Measurements from ENCODE around the gene C8G. TPM values are rescaled to one million over a fixed set of nuclear protein-coding genes. Genes with fewer than 3 reads are reported as not detected.

Gene C8G
- total and polyA plus RNA-seq, 9 of the 15 experiments (the other 6 are each of a cell fraction or from before 2014, with no cell fraction given) = 0.35 to 5.9 (median 2.7) TPM; not detected in 2

DNA sequence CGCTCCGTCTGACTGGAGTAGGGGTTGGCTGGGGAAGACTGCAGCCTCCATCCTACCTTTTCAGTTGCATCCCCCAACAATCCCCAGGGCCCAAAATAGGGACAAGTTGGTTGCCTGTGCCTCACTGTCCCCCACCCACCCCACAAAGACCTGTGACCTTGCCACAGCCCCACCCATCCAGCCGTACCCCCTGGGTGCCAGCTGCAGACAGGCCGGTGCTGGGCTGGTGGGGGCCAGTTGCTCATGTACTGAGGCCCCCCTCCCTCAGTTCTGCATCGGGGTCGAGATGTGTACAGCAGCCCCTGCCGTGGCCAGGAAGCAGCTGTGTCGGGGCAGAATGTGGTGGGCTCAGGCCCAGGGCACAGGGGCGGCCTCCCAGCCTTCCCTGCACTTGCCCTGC, 38.1 kb downstream of the C8G start (continued):
- TF ChIP-seq, protein P1, sequence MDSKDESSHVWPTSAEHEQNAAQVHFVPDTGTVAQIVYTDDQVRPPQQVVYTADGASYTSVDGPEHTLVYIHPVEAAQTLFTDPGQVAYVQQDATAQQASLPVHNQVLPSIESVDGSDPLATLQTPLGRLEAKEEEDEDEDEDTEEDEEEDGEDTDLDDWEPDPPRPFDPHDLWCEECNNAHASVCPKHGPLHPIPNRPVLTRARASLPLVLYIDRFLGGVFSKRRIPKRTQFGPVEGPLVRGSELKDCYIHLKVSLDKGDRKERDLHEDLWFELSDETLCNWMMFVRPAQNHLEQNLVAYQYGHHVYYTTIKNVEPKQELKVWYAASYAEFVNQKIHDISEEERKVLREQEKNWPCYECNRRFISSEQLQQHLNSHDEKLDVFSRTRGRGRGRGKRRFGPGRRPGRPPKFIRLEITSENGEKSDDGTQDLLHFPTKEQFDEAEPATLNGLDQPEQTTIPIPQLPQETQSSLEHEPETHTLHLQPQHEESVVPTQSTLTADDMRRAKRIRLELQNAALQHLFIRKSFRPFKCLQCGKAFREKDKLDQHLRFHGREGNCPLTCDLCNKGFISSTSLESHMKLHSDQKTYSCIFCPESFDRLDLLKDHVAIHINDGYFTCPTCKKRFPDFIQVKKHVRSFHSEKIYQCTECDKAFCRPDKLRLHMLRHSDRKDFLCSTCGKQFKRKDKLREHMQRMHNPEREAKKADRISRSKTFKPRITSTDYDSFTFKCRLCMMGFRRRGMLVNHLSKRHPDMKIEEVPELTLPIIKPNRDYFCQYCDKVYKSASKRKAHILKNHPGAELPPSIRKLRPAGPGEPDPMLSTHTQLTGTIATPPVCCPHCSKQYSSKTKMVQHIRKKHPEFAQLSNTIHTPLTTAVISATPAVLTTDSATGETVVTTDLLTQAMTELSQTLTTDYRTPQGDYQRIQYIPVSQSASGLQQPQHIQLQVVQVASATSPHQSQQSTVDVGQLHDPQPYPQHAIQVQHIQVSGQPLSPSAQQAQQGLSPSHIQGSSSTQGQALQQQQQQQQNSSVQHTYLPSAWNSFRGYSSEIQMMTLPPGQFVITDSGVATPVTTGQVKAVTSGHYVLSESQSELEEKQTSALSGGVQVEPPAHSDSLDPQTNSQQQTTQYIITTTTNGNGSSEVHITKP (IDR thresholded peaks at IDR 0.05; ENCODE audit: partially characterized antibody) = no peak
- TF ChIP-seq PYGO2 (tag; IDR thresholded peaks at IDR 0.05) = no peak
- TF ChIP-seq, protein P2, sequence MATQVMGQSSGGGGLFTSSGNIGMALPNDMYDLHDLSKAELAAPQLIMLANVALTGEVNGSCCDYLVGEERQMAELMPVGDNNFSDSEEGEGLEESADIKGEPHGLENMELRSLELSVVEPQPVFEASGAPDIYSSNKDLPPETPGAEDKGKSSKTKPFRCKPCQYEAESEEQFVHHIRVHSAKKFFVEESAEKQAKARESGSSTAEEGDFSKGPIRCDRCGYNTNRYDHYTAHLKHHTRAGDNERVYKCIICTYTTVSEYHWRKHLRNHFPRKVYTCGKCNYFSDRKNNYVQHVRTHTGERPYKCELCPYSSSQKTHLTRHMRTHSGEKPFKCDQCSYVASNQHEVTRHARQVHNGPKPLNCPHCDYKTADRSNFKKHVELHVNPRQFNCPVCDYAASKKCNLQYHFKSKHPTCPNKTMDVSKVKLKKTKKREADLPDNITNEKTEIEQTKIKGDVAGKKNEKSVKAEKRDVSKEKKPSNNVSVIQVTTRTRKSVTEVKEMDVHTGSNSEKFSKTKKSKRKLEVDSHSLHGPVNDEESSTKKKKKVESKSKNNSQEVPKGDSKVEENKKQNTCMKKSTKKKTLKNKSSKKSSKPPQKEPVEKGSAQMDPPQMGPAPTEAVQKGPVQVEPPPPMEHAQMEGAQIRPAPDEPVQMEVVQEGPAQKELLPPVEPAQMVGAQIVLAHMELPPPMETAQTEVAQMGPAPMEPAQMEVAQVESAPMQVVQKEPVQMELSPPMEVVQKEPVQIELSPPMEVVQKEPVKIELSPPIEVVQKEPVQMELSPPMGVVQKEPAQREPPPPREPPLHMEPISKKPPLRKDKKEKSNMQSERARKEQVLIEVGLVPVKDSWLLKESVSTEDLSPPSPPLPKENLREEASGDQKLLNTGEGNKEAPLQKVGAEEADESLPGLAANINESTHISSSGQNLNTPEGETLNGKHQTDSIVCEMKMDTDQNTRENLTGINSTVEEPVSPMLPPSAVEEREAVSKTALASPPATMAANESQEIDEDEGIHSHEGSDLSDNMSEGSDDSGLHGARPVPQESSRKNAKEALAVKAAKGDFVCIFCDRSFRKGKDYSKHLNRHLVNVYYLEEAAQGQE (IDR thresholded peaks at IDR 0.05; ENCODE audit: borderline replicate concordance) = no peak
- TF ChIP-seq, protein P2 (CRISPR knock-in tag; IDR thresholded peaks at IDR 0.05; ENCODE audit: low read depth) = no peak
